Posterior vena cava (tissue), 2 donors: ENCODE results near the gene EDA. TPM values are rescaled to one million over a fixed set of nuclear protein-coding genes. Genes with fewer than 3 reads are reported as not detected.
"Not testable (repeated sequence)": the region's sequence is repeated elsewhere in the genome, so short reads cannot be mapped to it uniquely, and the experiment has no call there.

Experiments used
- DNase-seq: peaks from one replicate; pipeline ENCODE4 v3.0.0-alpha.2; 2020; ENCODE audit warnings: low spot score
- intact Hi-C, 2 donors: fragments of 100-400 bp; cut with DNase I; formaldehyde crosslinking; loops; one replicate each; pipeline versions ENCODE4 v1.14.1 to v1.14.2; 2022 to 2023
- total RNA-seq, 2 donors: library from RNA; stranded (reverse); fragmentation: NEBNext Ultra II Directional; extraction: Animal tissue kit (Norgen Biotek cat#: 25700); gene quantifications; one replicate each; pipeline ENCODE4 v1.2.1, GENCODE V29; 2021
- donor health status: DM: yes; HTN: yes; CAD: no.
- donor health status: DM: yes; HTN: yes; CAD: no.

Gene EDA
- total RNA-seq, 2 donors from 2014 or later = 4.8 to 6.8 TPM

DNA sequence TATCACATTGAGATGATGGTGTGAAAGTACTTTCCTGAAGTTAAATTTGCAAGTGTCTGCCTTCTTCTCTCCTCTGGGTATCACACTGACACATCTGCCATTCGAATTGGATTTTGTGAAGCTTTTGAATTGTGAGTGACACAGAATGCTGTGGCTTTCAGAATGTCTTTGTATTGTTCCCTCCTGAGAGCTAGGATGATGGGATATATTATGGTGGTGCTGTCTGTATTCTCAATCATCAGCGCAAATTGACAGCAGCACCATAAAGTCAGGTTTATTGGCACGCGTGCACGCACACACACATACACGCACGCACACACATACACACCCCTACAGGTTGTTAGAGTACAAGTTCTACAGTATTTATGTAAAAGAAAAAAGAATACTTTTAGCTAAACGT lies 290.5 kb downstream of the EDA start:
- DNase-seq = no peak
- intact Hi-C loops = no loop called here

DNA sequence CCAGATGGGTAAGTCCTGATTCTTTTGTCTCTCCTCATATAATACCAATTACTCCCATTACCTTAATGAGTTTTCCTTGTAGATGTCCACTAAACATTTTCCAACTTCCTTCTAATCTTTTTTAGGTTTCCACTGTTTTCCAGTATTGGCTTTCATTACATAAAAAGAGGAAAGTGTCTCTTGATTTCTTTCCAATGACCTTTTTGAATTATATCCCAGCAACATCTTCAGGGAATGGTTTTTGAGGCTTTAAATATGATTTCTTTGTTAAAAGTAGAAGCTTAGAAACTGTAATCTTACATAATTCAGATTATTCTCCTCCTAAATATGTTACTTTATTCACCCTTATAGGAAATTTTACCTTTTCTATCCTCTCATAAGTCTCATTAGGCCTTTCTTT lies 298.9 kb downstream of the EDA start:
- DNase-seq = no peak
- intact Hi-C loops = no loop called here

DNA sequence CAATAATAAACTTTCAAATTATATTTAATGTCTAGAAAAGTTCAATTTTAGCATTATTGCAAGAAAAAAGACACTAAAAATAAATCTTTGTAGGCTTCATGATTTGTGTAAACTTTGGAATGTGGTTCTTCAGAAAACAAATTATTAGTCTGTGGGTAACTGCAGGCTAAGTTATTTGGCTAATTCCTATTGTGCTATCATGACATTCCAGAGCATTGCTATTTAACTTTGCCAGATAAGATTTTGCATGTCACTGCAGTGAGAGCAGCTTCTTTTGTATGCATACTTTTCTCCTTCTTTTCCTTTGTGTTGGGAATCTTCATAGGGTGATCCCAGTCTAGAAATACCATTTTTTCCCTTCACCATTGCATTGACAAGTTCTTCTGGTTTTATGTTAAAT lies 303.8 kb downstream of the EDA start:
- no peak for DNase-seq
- intact Hi-C loops = no loop called here

DNA sequence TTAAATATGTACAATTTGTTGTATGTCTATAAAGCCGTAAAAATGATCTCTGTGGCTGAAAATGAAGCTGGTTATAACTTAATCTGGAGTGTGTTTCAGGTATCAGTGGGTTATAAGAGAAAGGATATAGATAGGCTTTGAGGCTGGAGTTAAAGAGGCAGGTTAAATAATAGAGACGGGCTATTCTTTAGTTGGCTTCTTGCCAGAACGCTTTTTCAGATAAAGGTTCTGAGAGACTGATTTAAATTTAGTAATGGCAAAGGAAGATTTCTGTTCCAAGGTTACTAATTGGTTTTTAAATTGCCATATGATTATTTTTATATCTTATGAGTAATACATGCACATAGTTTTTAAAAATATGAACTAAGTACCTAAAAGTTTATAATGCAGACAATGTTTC lies 316.4 kb downstream of the EDA start:
- intact Hi-C loops = no loop called here
- DNase-seq = no peak

DNA sequence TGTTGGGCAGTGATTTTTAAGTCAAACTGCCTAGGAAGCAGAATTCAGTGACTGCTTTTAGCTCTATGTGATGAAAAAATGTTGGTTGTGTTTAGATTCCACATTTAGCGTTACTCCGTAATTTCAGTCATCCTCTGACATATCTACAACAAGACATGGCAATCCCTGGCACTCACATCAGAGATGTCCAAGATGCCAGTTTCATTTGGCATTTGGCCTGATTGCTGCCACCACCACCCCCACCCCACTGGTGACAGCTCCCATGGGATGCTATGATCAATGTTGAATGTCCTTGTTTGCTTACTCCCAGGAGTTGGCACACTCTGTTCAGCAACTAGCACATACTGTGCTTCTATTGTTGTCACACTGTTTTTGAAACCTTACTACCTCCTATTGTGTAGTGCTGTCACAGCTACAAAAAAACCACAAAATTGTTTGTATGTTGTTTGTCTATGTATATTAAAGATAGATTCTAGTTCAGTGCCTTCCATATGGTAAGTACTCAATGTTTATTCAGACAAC lies 332.4 kb downstream of the EDA start:
- intact Hi-C loops = no loop called here
- no peak for DNase-seq

DNA sequence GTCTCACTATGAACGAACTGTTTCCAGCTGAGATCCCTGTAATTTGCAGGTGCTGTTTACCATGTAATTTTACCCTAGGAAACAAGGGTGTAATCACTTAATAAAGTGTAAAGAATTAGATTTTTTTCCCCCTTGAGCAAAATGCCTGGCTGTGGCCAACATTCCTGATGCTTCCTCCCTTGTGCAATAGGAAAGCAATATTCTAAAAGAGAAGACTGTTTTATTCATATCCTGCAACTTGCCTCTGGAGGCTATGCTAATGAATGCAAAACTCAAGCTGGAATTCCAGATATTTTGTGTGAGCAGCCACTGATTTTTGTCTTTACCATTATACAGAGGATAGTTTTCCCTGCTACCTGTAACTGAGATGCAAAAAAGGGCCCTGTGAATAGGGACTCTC lies 335.8 kb downstream of the EDA start:
- no peak for DNase-seq
- intact Hi-C loops = no loop called here

DNA sequence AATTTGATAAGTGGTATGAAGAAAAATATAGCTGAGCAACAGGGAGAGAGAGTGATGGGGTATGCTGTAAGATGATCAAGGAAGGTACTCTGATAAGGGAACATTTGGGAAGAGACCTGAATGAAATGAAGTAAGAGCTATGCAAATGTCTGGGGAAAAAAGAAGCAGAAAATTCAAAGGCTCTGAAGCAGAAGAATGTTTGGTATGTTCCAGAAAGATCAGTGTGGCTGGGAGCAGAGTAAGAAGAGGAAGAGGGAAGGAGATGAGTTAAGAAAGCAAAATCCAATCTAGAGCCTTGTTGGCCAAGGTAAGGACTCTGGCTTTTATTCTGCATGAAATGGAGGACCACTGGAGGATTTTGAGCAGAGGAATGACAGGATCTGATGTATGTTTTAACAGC lies 343.8 kb downstream of the EDA start:
- intact Hi-C loops = no loop called here

DNA sequence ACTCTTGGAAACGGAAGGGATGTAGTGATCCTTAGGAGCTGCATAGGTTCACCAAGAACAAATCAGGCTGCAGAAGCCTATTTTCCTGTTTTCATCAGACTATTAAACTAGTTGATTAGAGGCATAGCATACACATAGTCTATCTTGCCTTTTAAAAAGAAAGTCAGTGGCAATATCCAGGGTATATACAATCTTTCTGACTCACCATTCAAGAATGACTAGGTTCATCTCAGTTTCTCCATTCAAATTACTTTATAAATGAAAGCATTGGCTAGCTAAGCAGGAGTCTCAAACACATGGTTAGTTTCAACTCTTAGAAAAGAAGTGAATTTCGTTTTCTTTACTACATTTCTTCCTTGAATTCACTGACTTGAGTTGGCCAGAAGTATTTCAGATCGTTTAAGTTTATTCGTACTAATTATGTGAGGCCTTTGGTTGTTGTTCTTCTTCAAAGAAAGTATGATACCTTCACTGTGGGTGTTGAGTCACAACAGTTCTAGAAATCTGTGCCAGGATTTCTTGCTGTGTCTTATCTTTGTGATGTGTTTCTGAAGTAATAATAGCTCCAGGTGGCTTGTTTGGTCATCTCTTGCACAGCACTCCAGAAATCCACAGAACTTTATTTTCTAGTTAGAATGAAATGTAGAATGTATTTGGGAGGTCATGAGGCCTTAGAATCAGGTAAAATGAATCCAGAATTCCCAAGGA lies 345.6 kb downstream of the EDA start:
- no peak for DNase-seq
- intact Hi-C loops = no loop called here

More for the DNA sequence above, 343.8 kb downstream of the EDA start:
- DNase-seq = no peak

DNA sequence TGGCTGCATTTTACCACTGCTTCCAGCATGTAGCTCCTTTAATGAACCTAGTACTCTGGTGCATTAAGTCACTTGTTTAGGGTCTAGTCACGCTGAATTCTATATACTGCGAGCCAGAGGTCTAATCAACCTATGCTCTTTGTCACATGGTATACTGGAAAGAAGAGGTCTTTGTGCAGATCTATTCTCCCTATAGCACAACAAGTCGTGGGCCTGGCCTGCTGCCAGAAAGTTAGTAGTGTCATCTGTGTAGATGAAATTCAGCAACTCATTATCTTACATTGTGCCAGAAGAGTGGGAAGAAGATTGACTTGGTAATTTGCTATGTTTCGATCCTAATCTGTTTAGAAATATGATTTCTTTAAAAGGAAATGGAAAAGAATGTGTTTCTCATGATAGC lies 353.0 kb downstream of the EDA start:
- no peak for DNase-seq
- intact Hi-C loops = no loop called here

DNA sequence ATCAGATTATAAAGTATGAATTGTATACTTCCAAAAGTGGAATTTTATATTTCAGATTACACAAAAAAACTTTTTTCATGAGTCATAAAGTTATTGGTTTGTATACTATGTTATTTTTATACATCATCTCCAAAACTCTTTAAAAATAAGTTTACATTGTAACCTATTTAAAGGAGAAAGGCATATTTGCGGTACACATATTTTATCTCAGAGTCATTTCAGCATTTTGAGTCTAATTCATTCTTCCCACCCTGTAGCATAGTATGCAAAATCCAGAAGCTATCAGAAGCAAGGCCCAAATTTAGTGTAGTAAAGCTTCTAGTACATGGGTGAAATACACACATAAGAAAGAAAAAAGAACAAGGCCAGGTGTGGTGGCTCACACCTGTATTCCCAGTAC lies 353.5 kb downstream of the EDA start:
- intact Hi-C loops = no loop called here
- DNase-seq = no peak

DNA sequence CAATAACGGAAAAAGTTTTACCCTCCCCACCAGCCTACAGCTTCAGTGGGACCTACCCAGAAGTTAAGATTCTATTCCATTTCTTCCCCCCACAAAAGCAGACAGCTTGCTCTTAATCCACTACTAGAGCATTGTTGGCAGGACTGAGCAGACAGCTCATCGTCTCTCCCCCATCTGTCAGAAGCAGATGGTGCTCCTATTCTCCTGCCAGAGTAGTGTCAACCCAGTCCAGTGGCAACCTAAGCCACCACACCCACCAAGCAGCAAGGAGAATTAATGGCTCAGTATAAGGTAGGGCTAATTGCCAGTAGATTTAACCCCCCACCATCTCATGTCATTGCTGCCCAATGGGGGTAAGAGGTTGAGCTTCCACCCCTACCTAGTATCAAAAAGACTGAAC lies 371.8 kb downstream of the EDA start:
- no peak for DNase-seq

DNA sequence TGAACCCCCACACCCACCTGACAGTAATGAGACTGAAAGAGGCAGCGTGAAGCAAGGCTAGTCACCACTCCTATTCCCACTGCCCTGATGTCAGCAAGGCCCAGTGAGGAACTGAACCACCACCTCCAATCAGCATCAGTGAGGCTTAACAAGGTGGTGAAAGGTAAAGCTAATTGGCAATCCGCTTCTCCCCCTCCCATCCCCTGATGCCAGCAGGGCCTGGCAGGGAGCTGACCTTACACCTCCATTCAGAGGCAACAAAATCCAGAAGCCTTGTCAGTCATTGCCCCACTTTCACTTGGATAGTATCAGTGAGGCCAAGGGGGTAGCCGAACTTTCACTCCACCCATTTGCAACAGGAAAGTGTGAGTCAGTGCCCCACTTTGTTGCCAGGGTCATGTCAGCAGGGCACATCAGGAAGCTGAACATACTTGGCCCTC lies 373.1 kb downstream of the EDA start:
- DNase-seq = no peak
- intact Hi-C loops = no loop called here

More for the DNA sequence above, 371.8 kb downstream of the EDA start:
- intact Hi-C loops = no loop called here

DNA sequence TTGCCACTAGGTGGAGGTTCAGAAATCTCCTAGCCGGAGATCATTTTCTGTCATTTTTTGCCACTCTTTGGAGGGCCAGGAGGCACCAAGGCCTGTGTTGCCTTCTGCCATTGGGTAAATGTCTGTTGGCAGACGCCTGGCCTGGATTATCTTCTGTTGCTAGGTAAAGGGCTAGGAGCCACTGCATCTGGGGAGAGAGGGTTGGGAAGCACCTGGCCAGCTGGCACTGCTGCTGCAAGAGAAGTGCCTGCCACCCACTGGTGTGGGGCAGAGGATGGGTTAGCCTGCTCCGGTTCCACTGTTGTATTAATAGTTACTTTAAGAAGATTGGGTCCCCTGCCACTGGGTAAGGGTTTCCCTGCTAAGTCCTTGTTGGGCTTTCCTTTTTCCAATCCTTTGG lies 375.8 kb downstream of the EDA start:
- intact Hi-C loops = no loop called here
- DNase-seq = no peak

DNA sequence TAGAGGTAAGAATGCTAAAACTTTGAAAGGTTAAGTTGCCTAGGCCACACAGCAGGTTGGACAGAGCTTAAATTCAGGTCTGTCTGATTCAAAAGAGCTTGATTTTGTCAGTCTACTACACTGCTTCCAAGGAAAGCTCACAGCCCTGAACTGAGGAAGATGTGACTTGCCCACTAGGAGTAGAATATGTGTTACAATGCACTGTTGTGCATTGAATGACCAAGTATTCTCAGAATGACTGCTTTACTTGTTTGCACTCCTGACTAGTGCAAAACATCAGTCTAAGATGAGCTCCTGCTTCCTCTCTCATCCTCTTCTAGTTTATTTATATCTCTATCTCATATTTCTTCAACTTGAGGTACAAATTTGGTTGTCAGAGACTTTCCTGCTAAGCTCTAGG lies 377.6 kb downstream of the EDA start:
- DNase-seq = no peak
- intact Hi-C loops = no loop called here

DNA sequence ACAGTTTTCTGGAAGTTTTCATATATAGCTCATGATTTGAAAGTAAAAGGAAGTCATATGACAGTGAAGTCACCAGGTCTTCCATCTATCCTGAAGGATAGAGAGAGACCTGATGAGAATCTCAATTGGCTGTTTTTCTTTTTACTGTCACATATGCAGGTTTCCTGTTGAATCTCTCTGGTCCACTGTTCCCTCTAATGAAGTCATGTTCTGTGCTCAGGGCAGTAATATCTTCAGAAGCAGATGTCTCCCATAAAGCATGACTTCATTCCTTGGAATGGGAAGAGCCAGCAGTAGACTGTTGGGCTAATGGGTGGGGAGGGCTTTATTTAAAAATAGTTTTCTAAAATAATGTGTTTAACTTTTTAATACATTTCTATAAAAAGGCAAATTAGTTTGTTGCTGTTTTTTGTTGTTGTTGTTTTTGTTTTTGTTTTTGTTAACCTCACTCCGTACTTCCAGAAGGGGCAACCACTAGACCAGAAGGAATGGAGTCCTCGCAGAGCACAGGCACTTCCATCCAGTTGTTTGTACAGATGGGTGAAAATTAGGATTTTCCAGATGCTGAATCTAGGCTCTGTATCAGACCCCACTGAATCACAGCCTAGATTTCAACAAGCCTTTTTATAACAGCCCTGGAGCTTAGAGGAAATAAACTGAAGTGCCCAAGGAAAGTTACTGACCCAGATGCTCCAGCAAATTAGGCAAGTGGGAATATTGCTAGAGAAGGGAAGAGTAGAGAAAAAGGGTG lies 379.6 kb downstream of the EDA start:
- DNase-seq = no peak
- intact Hi-C loops = no loop called here

DNA sequence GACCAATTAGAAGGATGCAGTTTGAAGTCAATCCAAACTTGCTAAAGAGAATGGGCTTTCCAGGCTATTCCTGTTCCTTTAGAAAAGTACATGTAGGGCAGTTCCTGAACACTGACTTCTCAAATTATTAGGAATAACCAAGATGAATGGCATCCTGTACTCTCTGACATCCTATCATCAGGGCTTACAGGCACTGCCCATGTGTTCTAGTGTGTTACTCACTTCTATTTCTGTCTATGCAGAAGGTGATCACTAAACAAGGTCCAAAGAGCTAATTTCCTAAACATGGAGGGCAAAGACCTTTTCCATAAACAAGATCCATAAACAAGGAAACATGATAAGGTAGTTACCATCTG lies 380.2 kb downstream of the EDA start:
- intact Hi-C loops = no loop called here
- DNase-seq = no peak

DNA sequence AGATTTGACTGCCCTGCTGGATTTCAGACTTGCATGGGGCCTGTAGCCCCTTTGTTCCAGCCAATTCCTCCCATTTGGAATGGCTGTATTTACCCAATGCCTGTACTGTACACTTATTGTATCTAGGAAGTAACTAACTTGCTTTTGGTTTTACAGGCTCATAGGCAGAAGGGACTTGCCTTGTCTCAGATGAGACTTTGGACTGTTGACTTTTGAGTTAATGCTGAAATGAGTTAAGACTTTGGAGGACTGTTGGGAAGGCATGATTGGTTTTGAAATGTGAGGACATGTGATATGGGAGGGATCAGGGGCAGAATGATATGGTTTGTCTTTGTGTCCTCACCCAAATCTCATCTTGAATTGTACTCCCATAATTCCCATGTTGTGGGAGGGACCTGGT lies 382.4 kb downstream of the EDA start:
- intact Hi-C loops, DNase-seq: not testable (repeated sequence)

DNA sequence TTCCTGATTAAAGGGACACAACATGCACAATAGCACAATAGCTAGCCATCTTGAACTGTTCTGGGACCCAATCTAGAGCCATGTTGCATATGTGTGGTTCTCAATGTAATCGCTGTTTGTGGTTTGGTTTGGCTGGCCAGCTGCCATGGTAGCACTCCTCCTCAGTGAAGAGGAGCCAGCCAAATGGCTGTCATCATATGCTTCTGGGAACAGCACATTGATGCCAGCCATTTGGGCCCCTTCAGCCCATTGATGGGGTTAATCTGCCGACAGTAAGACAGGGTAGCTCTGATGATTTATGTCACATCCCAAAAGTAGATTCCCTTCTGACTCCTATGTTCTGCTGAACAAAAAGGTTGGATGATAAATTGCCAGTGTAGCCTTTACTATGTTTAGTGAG lies 385.4 kb downstream of the EDA start:
- no peak for DNase-seq
- intact Hi-C loops = no loop called here

DNA sequence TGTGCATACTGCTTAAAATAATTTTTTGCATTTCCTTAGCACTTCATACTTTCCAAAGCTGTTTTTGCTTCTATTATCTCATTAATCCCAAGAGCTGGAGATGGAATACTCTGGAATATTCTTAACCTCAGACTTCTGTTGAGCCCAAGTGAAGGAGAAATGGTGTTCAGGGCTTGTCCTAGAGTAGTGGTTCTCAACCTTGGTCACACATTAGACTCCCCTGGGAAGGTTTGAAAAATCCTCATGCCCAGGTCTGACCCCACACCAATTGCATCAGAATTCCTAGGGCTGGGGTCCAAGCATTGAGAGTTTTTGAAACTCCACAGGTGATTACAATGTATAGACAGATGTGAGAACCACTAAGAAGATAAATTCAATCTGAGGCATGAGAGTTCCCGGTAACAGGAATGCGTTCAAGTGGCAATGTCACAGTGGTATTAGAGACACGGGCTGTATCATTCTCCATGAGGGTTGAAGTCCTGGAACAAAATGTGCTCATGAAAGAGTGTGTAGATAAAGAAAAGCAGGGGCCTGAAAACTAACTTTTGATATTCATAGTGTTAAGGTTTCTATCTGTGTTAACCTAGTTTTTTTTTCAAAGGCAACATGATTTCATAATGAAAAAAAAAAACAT lies 385.9 kb downstream of the EDA start:
- intact Hi-C loops = no loop called here
- no peak for DNase-seq

DNA sequence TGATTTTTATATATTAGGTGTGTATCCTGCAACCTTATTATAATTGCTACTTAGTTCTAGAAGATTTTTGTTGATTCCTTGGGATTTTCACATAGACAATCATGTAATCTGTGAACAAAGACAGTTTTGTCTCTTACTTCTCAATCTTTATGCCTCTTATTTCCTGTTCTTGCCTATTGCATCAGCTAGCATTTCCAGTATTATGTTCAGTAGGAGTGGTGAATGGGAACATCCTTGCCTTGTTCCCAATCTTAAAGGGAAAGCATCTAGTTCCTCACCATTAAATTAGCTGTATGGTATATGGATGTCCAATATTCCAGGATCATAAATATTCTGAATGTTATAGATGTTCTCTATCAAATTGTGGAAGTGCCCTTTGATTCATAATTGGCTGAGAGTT lies 392.0 kb downstream of the EDA start:
- DNase-seq = no peak
- intact Hi-C loops = no loop called here

DNA sequence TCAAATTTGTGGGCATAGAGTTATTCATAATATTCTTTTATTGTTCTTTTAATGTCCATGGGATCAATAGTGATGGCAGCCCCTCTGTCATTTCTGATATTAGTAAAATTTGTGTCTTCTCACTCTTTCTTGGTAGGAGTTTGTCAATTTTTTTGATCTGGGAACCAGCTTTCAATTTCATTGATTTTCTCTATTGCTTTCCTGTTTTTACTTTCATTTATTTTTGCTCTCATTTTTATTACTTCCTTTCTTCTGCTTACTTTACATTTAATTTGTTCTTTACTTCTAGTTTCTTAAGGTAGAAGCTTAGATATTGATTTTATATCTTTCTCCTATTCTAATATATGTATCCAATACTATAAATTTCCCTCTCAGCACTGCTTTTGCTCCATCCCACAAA lies 393.1 kb downstream of the EDA start:
- intact Hi-C loops = no loop called here
- no peak for DNase-seq
